Caco-2 (cell line): ENCODE results near the gene NECAB2. TPM values are rescaled to one million over a fixed set of nuclear protein-coding genes. Genes with fewer than 3 reads are reported as not detected.

ENCODE experiments used
- BruUV-seq: library from RNA; stranded (reverse); fragments of 400-500 nt; replicated peaks from 2 replicates; lab custom pipeline; 2021; lab: Mats Ljungman, UMichigan
- CTCF ChIA-PET: fragments of 300-600 bp; sonication (Branson Sonifier 250); formaldehyde crosslinking; loops from one replicate; lab custom pipeline; 2022; ENCODE audit warnings: antibody characterized with exemption; lab: Charles Lee
- POLR2A ChIA-PET: fragments of 300-600 bp; sonication (Branson Sonifier 250); formaldehyde crosslinking; loops from one replicate; lab custom pipeline; 2022; ENCODE audit warnings: antibody characterized with exemption; lab: Charles Lee
- DNase-seq, 2 experiments: peaks; one replicate each; pipeline versions ENCODE4 v3.0.0 to v3.0.0-alpha.2; 2020 to 2022
- H3K27me3 ChIP-seq: replicated peaks from 2 replicates; pipeline ENCODE4 v1.6.0; 2011; ENCODE audit warnings: low read length; ENCODE audit not compliant: control insufficient read depth, insufficient read depth
- H3K36me3 ChIP-seq: 2 replicates; pipeline ENCODE4 v1.5.1; 2011; ENCODE audit warnings: low read length; ENCODE audit not compliant: control insufficient read depth, insufficient read depth
- H3K4me1 ChIP-seq: fragments of 250-450 bp; sonication (Bioruptor Pico); 2 replicates; pipeline ENCODE4 v1.5.1; 2020; ENCODE audit warnings: mild to moderate bottlenecking
- H3K4me3 ChIP-seq: 2 replicates; pipeline ENCODE4 v1.5.1; 2011; ENCODE audit warnings: low read depth, mild to moderate bottlenecking, control low read depth, low read length
- H3K9me3 ChIP-seq: fragments of 250-450 bp; sonication (Bioruptor Pico); 2 replicates; pipeline ENCODE4 v1.5.1; 2020; ENCODE audit warnings: mild to moderate bottlenecking, moderate library complexity
- H3K27ac Mint-ChIP-seq: one replicate; pipeline ENCODE4 v1.8.0; 2022; ENCODE audit warnings: mixed read lengths; ENCODE audit not compliant: unreplicated experiment
- H3K27me3 Mint-ChIP-seq: one replicate; pipeline ENCODE4 v1.8.0; 2022; ENCODE audit warnings: mixed read lengths; ENCODE audit not compliant: insufficient read depth, unreplicated experiment
- H3K36me3 Mint-ChIP-seq: one replicate; pipeline ENCODE4 v1.8.0; 2022; ENCODE audit warnings: mild to moderate bottlenecking, mixed read lengths; ENCODE audit not compliant: insufficient read depth, unreplicated experiment
- H3K4me1 Mint-ChIP-seq: one replicate; pipeline ENCODE4 v1.8.0; 2022; ENCODE audit warnings: low read depth, mixed read lengths; ENCODE audit not compliant: unreplicated experiment
- H3K4me3 Mint-ChIP-seq: one replicate; pipeline ENCODE4 v1.8.0; 2022; ENCODE audit warnings: mild to moderate bottlenecking, moderate library complexity, mixed read lengths; ENCODE audit not compliant: unreplicated experiment
- H3K9me3 Mint-ChIP-seq: one replicate; pipeline ENCODE4 v1.8.0; 2022; ENCODE audit warnings: mixed read lengths; ENCODE audit not compliant: unreplicated experiment
- CTCF ChIP-seq, 2 experiments: fragments of 200-600 bp in 1 of 2; IDR thresholded peaks; 1 replicate in 1 of 2; 2 replicates in 1 of 2; pipeline versions ENCODE4 v1.5.1 to v1.8.0; 2011 to 2022; ENCODE audit warnings: antibody characterized with exemption in 1 of 2, control low read depth in 1 of 2, inconsistent platforms in 1 of 2, low read depth in 1 of 2, low read length in 1 of 2, mild to moderate bottlenecking in 1 of 2, moderate library complexity in 1 of 2; ENCODE audit not compliant: insufficient read depth in 1 of 2, severe bottlenecking in 1 of 2, unreplicated experiment in 1 of 2
- intact Hi-C: fragments of 100-400 bp; cut with micrococcal nuclease; formaldehyde crosslinking; loops from one replicate; pipeline ENCODE4 v1.10.0; 2022; ENCODE audit not compliant: unreplicated experiment
- total RNA-seq: library from RNA; stranded (reverse); gene quantifications from 2 replicates; pipeline ENCODE4 v1.2.3, GENCODE V29; 2022

NECAB2 gene
- total RNA-seq, 1 experiment from 2014 or later = 0.68 TPM

- POLR2A ChIA-PET = no interaction called here
- H3K4me3 Mint-ChIP-seq = no peak overlapping the region
- BruUV-seq = no TSS peak
Measured at GRCh38 chr16:83961591-83961990, 6.5 kb upstream of the NECAB2 start.

GRCh38 chr16:83963277-83964119 is 4.5 kb upstream of the NECAB2 start:
- no peaks in the 10 kb centered on the region for H3K9me3 Mint-ChIP-seq
- POLR2A ChIA-PET = no interaction called here
- Histone ChIP-seq H3K27me3 (no peaks in the 10 kb centered on the region), H3K36me3 (no peaks in the 10 kb centered on the region; the same call in 1 of the 2 replicates), H3K4me1 (no peaks in the 10 kb centered on the region), H3K4me3 (no peak overlapping the region), H3K9me3 (no peaks in the 10 kb centered on the region)
- H3K36me3 Mint-ChIP-seq = peaks cover 23% of the 10 kb centered on the region
- intact Hi-C loops = no loop called here
- CTCF ChIA-PET = no interaction called here
- no peak overlapping the region for H3K4me3 Mint-ChIP-seq
- TF ChIP-seq CTCF (IDR thresholded peaks at IDR 0.05; ENCODE audit: insufficient read depth in 1 of 2, low read depth in 1 of 2, low read length in 1 of 2, severe bottlenecking in 1 of 2, unreplicated experiment in 1 of 2) = no peak
- H3K27ac Mint-ChIP-seq = no peak overlapping the region
- H3K27me3 Mint-ChIP-seq = peaks cover 4% of the 10 kb centered on the region
- DNase-seq = no peak
- H3K4me1 Mint-ChIP-seq = no peaks in the 10 kb centered on the region
- no TSS peak for BruUV-seq

More at GRCh38 chr16:83961591-83961990, 6.5 kb upstream of the NECAB2 start:
- Histone ChIP-seq H3K4me3 (no peak overlapping the region), H3K9me3 (no peaks in the 10 kb centered on the region), H3K27me3 (no peaks in the 10 kb centered on the region), H3K36me3 (no peaks in the 10 kb centered on the region; the same call in 1 of the 2 replicates), H3K4me1 (no peaks in the 10 kb centered on the region)
- CTCF ChIA-PET = no interaction called here
- H3K27ac Mint-ChIP-seq = no peak overlapping the region
- H3K4me1 Mint-ChIP-seq = no peaks in the 10 kb centered on the region
- no peaks in the 10 kb centered on the region for H3K27me3 Mint-ChIP-seq
- H3K9me3 Mint-ChIP-seq = no peaks in the 10 kb centered on the region
- peaks cover 34% of the 10 kb centered on the region for H3K36me3 Mint-ChIP-seq
- no peak for TF ChIP-seq CTCF (IDR thresholded peaks at IDR 0.05; ENCODE audit: insufficient read depth in 1 of 2, low read depth in 1 of 2, low read length in 1 of 2, severe bottlenecking in 1 of 2, unreplicated experiment in 1 of 2)
- DNase-seq = no peak
- intact Hi-C loops = no loop called here

- no peaks in the 10 kb centered on the region for H3K4me1 Mint-ChIP-seq
- no peak overlapping the region for H3K27ac Mint-ChIP-seq
- H3K9me3 Mint-ChIP-seq = no peaks in the 10 kb centered on the region
- peaks cover 4% of the 10 kb centered on the region for H3K27me3 Mint-ChIP-seq
- Histone ChIP-seq H3K4me1 (no peaks in the 10 kb centered on the region), H3K27me3 (no peaks in the 10 kb centered on the region), H3K4me3 (no peak overlapping the region), H3K36me3 (no peaks in the 10 kb centered on the region; the same call in 1 of the 2 replicates), H3K9me3 (no peaks in the 10 kb centered on the region)
- peaks cover 20% of the 10 kb centered on the region for H3K36me3 Mint-ChIP-seq
- BruUV-seq = no TSS peak
- intact Hi-C loops = no loop called here
- no peak overlapping the region for H3K4me3 Mint-ChIP-seq
- no peak for TF ChIP-seq CTCF (IDR thresholded peaks at IDR 0.05; ENCODE audit: insufficient read depth in 1 of 2, low read depth in 1 of 2, low read length in 1 of 2, severe bottlenecking in 1 of 2, unreplicated experiment in 1 of 2)
- DNase-seq = no peak
- ChIA-PET POLR2A (no interaction called here), CTCF (interaction anchor here (1.4 kb wide), 1 partner anchor 11 kb away, joined by 5 read pairs; no protein-coding TSS in a partner anchor)
Measured at GRCh38 chr16:83964684-83965443, 3.2 kb upstream of the NECAB2 start.
